Gastrocnemius medialis (tissue), 4 donors: ENCODE data around the gene TRAPPC2.

Experiments used
- POLR2A ChIP-seq, 2 donors: fragments of 450-650 bp; IDR thresholded peaks; one replicate each; pipeline ENCODE4 v1.6.1; 2017; ENCODE audit warnings: antibody characterized with exemption in 2 of 2, mild to moderate bottlenecking in 2 of 2, moderate library complexity in 2 of 2
- TF ChIP-seq, protein P1 (sequence below), 5 experiments: fragments of 450-650 bp in 3 of 5; fragments of 200-600 bp in 2 of 5; sonication (generic) in 2 of 5; IDR thresholded peaks in 4 of 5; conservative IDR thresholded peaks in 1 of 5; 1 replicate in 4 of 5; 2 replicates in 1 of 5; pipeline ENCODE4 v1.5.1; 2016 to 2019; ENCODE audit warnings: antibody characterized with exemption in 5 of 5, mild to moderate bottlenecking in 3 of 5, moderate library complexity in 3 of 5

DNA sequence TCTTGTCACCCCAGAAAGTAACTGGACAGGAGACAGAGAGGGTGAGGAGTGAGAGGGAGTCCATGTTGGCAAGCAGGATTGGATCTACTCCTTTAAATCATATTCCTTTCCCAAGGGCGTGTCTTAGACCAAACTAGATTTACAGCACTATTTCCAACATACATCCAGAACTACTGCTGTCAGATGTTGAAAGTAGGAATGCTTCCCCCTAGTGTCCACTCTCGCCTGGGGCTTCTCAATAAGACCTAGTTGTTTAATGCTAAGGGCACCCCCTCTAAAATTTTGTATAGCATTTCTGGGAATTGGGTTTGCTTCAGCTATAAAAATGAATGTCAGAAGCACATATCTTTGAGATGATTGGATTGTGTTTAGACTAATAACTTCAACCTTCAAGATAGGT lies 13.4 kb upstream of the TRAPPC2 start:
- no peak for TF ChIP-seq POLR2A (IDR thresholded peaks at IDR 0.05)
- TF ChIP-seq, protein P1, sequence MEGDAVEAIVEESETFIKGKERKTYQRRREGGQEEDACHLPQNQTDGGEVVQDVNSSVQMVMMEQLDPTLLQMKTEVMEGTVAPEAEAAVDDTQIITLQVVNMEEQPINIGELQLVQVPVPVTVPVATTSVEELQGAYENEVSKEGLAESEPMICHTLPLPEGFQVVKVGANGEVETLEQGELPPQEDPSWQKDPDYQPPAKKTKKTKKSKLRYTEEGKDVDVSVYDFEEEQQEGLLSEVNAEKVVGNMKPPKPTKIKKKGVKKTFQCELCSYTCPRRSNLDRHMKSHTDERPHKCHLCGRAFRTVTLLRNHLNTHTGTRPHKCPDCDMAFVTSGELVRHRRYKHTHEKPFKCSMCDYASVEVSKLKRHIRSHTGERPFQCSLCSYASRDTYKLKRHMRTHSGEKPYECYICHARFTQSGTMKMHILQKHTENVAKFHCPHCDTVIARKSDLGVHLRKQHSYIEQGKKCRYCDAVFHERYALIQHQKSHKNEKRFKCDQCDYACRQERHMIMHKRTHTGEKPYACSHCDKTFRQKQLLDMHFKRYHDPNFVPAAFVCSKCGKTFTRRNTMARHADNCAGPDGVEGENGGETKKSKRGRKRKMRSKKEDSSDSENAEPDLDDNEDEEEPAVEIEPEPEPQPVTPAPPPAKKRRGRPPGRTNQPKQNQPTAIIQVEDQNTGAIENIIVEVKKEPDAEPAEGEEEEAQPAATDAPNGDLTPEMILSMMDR (IDR thresholded peaks at IDR 0.05 in 4 of 5, conservative IDR thresholded peaks at IDR 0.05 in 1 of 5): peak in 3 of 5 experiments; percentile 29 to 32 (median 32)
